Stimulated activated CD8-positive, alpha-beta memory T cell treated with anti-CD3 and anti-CD28 coated beads, Interleukin-2, amount 100 ng/mL, for 1 hour (primary cell): Measurements from ENCODE around the gene ZNF451.
"Not testable (repeated sequence)": the region's sequence is repeated elsewhere in the genome, so short reads cannot be mapped to it uniquely, and the experiment has no call there.

Experiments
- DNase-seq, 2 donors: peaks; one replicate each; pipeline ENCODE4 v3.0.0-alpha.2; 2020; ENCODE audit warnings: low read depth in 2 of 2

Gene ZNF451, protein sequence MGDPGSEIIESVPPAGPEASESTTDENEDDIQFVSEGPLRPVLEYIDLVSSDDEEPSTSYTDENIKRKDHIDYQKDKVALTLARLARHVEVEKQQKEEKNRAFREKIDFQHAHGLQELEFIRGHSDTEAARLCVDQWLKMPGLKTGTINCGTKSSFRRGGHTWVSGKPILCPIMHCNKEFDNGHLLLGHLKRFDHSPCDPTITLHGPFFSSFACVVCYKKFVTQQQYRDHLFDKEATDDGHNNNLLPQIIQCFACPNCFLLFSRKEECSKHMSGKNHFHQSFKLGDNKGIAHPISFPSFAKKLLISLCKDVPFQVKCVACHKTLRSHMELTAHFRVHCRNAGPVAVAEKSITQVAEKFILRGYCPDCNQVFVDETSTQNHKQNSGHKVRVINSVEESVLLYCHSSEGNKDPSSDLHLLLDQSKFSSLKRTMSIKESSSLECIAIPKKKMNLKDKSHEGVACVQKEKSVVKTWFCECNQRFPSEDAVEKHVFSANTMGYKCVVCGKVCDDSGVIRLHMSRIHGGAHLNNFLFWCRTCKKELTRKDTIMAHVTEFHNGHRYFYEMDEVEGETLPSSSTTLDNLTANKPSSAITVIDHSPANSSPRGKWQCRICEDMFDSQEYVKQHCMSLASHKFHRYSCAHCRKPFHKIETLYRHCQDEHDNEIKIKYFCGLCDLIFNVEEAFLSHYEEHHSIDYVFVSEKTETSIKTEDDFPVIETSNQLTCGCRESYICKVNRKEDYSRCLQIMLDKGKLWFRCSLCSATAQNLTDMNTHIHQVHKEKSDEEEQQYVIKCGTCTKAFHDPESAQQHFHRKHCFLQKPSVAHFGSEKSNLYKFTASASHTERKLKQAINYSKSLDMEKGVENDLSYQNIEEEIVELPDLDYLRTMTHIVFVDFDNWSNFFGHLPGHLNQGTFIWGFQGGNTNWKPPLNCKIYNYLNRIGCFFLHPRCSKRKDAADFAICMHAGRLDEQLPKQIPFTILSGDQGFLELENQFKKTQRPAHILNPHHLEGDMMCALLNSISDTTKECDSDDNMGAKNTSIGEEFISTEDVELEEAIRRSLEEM

DNA sequence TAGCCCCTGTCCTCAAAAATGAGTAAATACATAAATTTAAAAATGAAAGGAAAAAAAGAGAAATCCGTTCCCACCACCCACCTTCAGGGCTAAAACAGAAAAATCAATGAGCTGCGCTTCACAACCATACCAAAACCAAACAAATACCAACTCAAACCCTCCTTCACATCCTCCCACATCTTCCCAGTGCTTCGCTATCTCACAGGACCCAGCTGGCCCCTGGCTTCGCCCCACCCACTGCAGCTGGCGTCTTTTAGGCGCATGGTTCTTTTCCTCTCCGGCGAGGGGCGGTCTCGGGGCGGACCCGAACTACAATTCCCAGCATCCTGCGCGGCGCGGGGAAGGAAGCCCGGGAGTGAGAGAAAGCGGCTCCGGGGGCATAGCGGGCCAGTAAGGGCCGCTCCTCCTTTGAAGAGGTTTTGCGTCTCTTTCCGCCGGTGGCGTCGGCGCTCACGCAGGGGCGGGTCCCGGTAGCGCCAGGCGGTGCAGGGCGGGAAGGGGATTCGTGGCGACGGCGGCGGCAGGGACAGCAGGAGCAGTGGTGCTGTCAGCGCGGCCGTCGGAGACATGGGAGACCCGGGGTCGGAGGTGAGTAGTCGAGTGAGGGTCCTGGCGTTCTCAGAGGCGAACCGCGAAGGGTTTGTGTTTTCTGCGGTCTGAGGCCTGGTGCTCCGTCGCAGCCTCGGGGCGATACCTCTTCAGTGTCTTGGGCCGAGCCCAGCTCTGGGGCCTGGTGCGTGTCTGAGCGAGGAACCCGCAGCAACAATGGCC lies at the start of gene ZNF451:
TSS of gene ZNF451 (plus strand) at position 502 of the 771 bp plus-strand sequence. CDS start at position 568, 66 bp downstream.
- peak; percentile 90 to 94 for DNase-seq

- DNase-seq: not testable (repeated sequence)
Observed at GRCh38 chr6:57044061-57044460, 45.9 kb upstream of the ZNF451 start.

DNA sequence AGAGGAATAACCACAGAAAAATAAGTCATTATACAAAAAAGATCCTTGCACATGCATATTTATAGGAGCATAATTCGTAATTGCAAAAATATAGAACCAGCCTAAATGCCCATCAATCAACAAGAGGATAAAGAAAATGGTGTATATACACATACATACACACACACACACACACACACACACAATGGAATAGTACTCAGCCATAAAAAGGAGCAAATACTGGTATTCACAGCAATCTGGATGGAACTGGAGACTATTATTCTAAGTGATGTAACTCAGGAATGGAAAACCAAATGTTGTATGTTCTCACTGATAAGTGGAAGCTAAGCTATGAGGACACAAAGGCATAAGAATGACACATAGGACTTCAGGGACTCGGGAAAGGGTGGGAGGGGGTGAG lies 45.4 kb upstream of the ZNF451 start:
- DNase-seq: no peak

DNA sequence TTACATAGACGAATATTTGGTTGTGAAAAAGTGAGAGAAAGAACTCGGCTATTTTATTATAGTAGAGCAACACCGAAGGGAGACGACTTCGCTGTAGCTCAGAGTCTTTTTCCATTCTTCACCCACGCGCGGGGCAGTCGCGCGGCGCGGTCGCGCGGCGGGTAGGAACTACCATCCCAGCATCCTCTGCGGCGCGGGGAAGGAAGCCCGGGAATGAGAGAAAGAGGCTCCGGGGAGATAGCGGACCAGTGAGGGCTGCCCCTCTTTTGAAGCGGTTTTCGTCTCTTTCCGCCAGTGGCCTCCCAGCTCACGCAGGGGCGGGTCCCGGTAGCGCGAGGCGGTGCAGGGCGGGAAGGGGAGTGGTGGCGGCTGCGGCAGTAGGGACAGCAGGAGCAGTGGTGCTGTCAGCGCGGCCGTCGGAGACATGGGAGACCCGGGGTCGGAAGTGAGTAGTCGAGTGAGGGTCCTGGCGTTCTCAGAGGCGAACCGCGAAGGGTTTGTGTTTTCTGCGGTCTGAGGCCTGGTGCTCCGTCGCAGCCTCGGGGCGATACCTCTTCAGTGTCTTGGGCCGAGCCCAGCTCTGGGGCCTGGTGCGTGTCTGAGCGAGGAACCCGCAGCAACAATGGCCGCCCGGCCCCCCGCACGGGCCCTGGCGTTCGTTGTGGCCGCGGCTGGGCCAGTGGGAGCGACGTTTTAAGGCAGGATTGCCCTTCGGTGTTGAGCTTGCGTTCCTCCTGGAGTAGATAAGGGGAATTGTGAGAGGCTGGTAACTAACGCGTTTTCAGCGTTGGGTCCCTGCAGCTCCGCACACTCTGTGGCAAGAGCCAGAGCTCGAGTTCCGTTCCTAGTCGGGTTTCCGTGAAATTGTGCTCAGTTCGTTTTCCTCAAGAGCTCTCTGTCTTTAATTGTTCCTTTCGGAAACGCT lies 43.4 kb upstream of the ZNF451 start, which contains the start of gene KIAA1586:
TSS of gene KIAA1586 (plus strand) at position 362 of the 925 bp plus-strand sequence. CDS start at position 425, 63 bp downstream.
- DNase-seq: peak; percentile 49 to 50

- not testable (repeated sequence) for DNase-seq
Observed at GRCh38 chr6:57047257-57047585, 42.8 kb upstream of the ZNF451 start.

- not testable (repeated sequence) for DNase-seq
Observed at GRCh38 chr6:57047859-57048258, 42.1 kb upstream of the ZNF451 start.

DNA sequence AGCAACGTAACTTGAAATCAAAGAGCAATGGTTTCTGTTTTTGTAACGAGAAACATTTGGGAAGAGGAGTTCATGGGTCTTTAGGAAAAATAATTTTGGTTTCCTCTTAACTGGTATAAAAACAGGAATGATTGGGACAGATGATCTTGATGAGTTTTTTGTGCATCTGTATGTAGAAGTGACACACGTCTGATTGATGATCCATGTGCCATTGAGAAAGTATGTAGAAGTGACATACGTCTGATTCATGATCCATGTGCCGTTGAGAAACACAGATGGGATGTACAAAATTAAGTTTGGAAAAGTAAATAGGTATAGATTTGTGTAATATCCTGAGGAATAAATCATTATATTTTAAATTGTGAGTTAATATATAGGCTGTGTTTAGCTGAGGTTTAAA lies 41.4 kb upstream of the ZNF451 start:
- DNase-seq: no peak

- DNase-seq: no peak
Observed at GRCh38 chr6:57063847-57064246, 26.1 kb upstream of the ZNF451 start.

- DNase-seq: no peak
Observed at GRCh38 chr6:57064809-57065208, 25.2 kb upstream of the ZNF451 start.

GRCh38 chr6:57068061-57068460 lies 21.9 kb upstream of the ZNF451 start:
- DNase-seq: no peak

GRCh38 chr6:57069228-57069627 lies 20.8 kb upstream of the ZNF451 start:
- DNase-seq: no peak

GRCh38 chr6:57069920-57070331 lies 20.1 kb upstream of the ZNF451 start:
- DNase-seq: no peak

DNA sequence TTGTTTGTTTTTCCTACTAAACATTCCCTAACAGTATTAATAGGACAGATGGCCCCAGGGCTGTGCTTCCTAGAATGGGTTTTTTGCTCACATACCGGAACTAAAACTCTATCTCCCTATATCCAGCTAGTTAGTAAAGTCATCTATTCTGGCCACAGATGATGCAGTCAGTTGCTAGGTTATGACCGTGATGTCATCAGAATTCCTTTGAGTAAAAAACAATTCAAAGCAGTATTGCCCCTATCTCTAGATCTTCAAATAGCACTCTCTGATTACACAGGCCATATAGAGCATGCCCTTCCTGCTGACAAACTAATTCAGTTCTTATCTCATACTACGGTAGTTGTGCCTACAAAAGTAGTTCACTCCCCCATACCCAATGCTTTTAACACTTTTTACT lies 17.9 kb upstream of the ZNF451 start:
- no peak for DNase-seq

GRCh38 chr6:57074383-57074782 lies 15.6 kb upstream of the ZNF451 start:
- DNase-seq: no peak

GRCh38 chr6:57075092-57075491 lies 14.9 kb upstream of the ZNF451 start:
- no peak for DNase-seq

GRCh38 chr6:57078531-57079207 lies 11.3 kb upstream of the ZNF451 start:
- DNase-seq: no peak

- no peak for DNase-seq
Observed at GRCh38 chr6:57085471-57085870, 4.5 kb upstream of the ZNF451 start.

DNA sequence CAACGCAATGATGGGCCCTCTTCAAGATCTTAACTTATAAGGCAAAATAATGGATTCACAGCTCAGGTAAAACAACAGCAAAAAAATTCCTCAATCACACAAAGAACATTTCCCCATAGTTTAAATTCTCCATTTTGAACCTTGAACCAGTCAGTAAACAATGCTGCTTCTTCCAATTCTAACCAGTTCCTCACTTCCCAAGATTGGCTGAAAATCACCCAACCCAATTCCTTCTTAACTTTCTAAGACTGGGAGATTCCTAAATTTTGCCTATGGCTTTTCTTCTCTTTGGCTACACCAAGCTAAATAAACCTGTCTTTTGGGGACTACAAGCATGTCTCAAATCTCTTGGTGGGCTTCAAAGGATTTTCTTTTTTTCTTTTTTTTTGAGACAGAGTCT lies 3.1 kb upstream of the ZNF451 start:
- DNase-seq: no peak

GRCh38 chr6:57087916-57088315 lies 2.1 kb upstream of the ZNF451 start:
- no peak for DNase-seq

GRCh38 chr6:57089265-57089664 lies 723 bp upstream of the ZNF451 start:
- no peak for DNase-seq
